ENCODE data around the gene MGAT4C.

MGAT4C gene

GRCh38 chr12:86229772-86230171 lies 26.4 kb downstream of the MGAT4C start:
- DNase-seq (ENCODE audit: low read depth in 3 of 3), result no peak

GRCh38 chr12:86228656-86229055 lies 27.5 kb downstream of the MGAT4C start:
- no peak for DNase-seq (ENCODE audit: low read depth in 3 of 3)

- DNase-seq (ENCODE audit: low read depth in 3 of 3), result no peak
Observed at GRCh38 chr12:86226481-86226880, 29.7 kb downstream of the MGAT4C start.

- DNase-seq (ENCODE audit: low read depth in 3 of 3), result no peak
Observed at GRCh38 chr12:86216591-86216990, 39.6 kb downstream of the MGAT4C start.

DNA sequence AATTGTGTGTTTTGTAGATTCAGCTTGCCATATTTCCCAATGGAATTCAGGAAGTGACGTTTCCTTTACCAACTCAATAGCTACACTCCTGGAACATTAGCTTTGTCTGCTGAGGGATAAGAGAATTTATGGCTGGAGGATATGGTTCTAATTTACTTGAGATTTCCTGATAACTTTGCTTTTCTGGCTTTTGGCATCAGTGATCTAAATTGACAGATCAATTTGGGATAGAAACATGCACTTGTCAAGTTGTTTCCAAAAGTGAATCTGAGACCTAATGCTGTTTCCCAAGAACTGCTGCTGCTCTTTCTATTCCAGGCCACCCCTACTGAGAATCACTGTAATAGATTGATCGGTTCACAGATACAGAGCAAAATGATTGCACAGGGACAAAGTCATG lies 43.2 kb downstream of the MGAT4C start:
- no peak for DNase-seq (ENCODE audit: low read depth in 3 of 3)

GRCh38 chr12:86198696-86199444 lies 57.3 kb downstream of the MGAT4C start:
- DNase-seq (ENCODE audit: low read depth in 3 of 3), result no peak

- no peak for DNase-seq (ENCODE audit: low read depth in 3 of 3)
Observed at GRCh38 chr12:86196465-86196864, 59.7 kb downstream of the MGAT4C start.

GRCh38 chr12:86194721-86195120 lies 61.5 kb downstream of the MGAT4C start:
- no peak for DNase-seq (ENCODE audit: low read depth in 3 of 3)

GRCh38 chr12:86193931-86194330 lies 62.3 kb downstream of the MGAT4C start:
- no peak for DNase-seq (ENCODE audit: low read depth in 3 of 3)

DNA sequence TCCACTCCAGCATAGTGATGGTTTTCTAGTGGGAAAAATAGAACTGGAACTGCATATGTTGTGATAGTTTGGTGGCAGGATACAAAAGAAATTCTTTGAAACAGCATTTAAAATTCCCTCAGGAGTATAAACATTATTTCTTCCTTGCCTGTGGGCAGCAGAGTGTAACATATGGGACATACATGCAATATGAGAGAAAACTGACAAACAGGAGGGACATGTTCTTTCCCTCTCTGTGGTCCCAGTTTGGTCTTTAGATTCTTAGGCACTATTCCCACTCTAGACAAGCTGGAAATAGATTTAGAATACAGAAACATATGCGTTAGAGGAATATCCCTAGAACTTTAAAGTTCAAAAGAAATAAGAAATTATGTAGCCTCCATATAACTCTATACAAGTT lies 68.0 kb downstream of the MGAT4C start:
- no peak for DNase-seq (ENCODE audit: low read depth in 3 of 3)

- no peak for DNase-seq (ENCODE audit: low read depth in 3 of 3)
Observed at GRCh38 chr12:86186449-86186848, 69.7 kb downstream of the MGAT4C start.

DNA sequence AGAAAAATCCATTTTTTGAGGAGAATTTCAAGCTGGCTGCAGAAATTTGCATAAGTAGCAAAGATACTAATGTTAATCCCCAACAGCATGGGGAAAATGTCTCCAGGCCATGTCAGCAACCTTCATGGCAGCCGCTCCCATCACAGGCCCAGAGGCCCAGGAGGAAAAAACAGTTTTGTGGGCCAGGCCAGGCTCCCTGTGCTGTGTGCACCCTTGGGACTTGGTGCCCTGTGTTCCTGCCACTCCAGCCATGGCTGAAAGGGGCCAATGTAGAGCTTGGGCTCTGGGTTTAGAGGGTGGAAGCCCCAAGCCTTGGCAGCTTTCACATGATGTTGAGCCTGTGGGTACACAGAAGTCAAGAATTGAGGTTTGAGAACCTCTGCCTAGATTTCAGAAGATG lies 76.3 kb downstream of the MGAT4C start:
- no peak for DNase-seq (ENCODE audit: low read depth in 3 of 3)

DNA sequence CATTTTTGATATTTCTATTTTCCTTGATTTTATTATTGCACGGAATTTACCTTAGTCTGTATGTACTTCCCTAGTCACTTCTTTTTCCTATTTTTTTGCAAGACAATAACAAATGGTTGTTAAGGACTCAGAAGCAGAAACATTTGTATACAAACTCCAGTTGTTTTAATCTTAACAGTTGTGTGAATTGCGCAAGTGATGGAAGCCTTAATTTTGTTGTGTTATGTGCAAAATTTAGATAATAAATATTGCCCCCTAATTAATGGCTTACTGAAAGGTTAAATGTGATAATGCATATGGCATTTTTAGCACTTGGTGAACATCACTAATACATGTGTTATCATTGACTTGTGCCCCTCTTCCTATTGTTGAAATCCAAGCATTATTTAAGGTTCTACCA lies 82.0 kb downstream of the MGAT4C start:
- no peak for DNase-seq (ENCODE audit: low read depth in 3 of 3)

DNA sequence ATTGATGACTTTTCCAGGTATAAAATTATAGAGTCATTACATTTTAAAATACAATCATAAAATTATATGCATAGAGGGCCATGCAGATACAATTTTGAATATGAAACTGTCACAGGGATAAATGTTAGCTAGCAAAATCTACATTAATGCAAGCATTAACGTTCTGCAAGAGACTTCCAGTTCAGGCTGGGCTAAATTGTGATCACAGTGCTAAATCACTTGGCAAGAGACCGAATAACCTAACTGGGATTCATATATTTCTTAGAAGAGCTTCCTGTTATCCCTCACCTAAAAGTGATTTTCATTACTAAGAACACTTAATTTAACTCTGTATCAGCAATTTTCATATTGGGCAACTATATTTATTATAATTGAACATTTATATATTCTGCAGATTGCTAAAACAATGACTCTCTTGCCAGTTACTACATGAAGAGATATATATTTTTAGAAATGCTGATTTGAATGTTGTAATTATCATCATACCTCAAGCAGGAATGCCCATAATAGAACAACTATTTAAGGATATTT lies 83.2 kb downstream of the MGAT4C start:
- DNase-seq (ENCODE audit: low read depth in 3 of 3), result no peak

DNA sequence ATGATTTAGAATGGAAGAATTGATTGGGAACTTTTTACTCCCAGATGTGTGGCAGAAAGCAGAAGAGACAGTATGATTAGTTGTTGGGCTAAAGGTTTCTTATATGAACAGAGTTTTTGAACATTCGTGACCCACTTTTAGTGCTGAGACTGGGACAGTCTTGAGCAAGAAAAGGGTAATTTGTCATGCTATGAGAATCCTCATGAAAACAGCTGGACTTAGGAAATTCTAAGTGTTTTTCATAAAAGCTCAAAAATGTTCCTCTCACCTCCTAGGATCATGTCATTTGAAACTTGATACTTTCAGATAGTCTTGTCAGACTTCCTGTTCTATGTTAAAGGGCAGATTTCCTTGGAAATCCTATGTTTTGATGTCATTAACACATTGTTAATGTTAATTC lies 86.1 kb downstream of the MGAT4C start:
- DNase-seq (ENCODE audit: low read depth in 3 of 3), result no peak

GRCh38 chr12:86158956-86159355 lies 97.2 kb downstream of the MGAT4C start:
- DNase-seq (ENCODE audit: low read depth in 3 of 3), result no peak

DNA sequence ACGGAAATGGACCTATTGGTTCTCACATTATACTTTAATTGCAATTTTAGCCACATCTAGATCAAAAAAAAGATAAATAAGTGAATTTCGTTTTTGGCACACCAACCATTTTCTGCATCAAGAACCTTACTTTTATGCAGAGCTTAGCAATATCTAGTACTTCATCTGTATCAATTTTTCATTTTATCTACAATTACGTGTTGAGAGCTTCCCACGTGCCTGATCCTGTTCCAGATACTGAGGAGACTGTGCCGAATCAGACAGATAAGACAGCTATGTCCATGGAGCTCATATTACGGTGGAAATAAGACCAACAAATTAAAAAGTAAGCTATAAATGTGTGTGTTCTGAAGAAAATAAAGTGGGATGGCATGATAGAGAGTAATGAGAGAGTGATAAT lies 101.6 kb downstream of the MGAT4C start:
- DNase-seq (ENCODE audit: low read depth in 3 of 3), result no peak

- DNase-seq (ENCODE audit: low read depth in 3 of 3), result no peak
Observed at GRCh38 chr12:86148612-86149011, 107.6 kb downstream of the MGAT4C start.

DNA sequence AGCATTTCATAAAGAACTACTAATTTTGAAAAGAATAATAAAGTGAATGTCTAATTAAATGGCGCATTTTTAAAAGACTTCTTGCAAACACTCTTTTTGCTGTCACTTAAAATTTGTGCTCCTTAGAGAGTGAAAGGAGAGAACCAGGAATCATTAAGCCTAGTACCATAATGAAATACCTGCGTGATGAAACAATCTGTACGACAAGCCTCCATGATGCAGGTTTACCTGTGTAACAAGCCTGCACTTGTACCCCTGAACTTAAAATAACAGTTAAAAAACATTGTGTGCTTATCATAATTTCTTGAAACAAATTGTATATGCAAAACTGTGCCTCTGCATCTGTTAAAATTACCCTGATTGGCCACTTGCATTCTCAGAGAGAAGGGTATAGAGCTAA lies 108.1 kb downstream of the MGAT4C start:
- no peak for DNase-seq (ENCODE audit: low read depth in 3 of 3)

GRCh38 chr12:86145156-86145555 lies 111.0 kb downstream of the MGAT4C start:
- no peak for DNase-seq (ENCODE audit: low read depth in 3 of 3)

- DNase-seq (ENCODE audit: low read depth in 3 of 3), result no peak
Observed at GRCh38 chr12:86143162-86143561, 113.0 kb downstream of the MGAT4C start.

- no peak for DNase-seq (ENCODE audit: low read depth in 3 of 3)
Observed at GRCh38 chr12:86139671-86140070, 116.5 kb downstream of the MGAT4C start.

DNA sequence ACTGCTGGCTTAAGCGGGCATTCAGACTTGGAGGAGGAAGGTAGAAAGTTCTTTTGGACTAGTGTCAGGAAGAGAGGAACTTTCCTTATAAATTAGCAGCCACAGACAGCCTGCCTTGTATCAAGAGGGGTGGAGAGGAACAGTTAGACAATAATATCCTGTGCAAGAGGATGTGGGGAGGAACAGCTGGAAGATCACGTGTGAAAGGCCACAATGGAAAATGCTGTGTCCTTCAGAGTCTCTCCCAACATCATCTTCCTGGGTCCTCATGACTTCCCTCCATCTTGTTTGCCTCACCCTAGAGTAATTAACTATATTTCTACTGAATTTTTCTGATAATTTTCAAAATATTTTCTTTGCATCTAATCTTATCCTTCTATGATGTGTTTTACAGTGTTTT lies 117.4 kb downstream of the MGAT4C start:
- DNase-seq (ENCODE audit: low read depth in 3 of 3), result no peak

- no peak for DNase-seq (ENCODE audit: low read depth in 3 of 3)
Observed at GRCh38 chr12:86137936-86138335, 118.3 kb downstream of the MGAT4C start.

All from stimulated activated CD4-positive, alpha-beta T cell treated with anti-CD3 and anti-CD28 coated beads, TNF-alpha, amount 100 ng/mL, for 24 hours (primary cell).